HUES6 (cell line): ENCODE measurements around the gene KHK.
A peak's percentile ranks its signal among the peaks of the same experiment; 100 is the strongest.
"Not testable (repeated sequence)": the region's sequence is repeated elsewhere in the genome, so short reads cannot be mapped to it uniquely, and the experiment has no call there.

Experiments
- H3K27ac ChIP-seq: 2 replicates; pipeline ENCODE4 v1.7.0; 2013; ENCODE audit warnings: low read depth, mild to moderate bottlenecking, low read length, inconsistent platforms
- H3K27me3 ChIP-seq: 2 replicates; pipeline ENCODE4 v1.6.1; 2013; ENCODE audit warnings: low read length; ENCODE audit not compliant: control insufficient read depth, insufficient read depth
- H3K36me3 ChIP-seq: 2 replicates; pipeline ENCODE4 v1.6.1; 2013; ENCODE audit warnings: low read length; ENCODE audit not compliant: control insufficient read depth, insufficient read depth
- H3K4me1 ChIP-seq: 2 replicates; pipeline ENCODE4 v1.6.1; 2013; ENCODE audit warnings: low read length; ENCODE audit not compliant: control insufficient read depth, insufficient read depth
- H3K4me3 ChIP-seq: 2 replicates; pipeline ENCODE4 v1.5.1; 2013; ENCODE audit warnings: low read depth, low read length
- H3K9ac ChIP-seq: one replicate; pipeline ENCODE4 v1.6.1; 2013; ENCODE audit warnings: mild to moderate bottlenecking, low read length
- H3K9me3 ChIP-seq: 2 replicates; pipeline ENCODE4 v1.6.1; 2013; ENCODE audit warnings: low read depth, low read length; ENCODE audit not compliant: control insufficient read depth, insufficient read depth

The KHK gene

GRCh38 chr2:27105981-27106380, 19.4 kb downstream of the KHK start:
- Histone ChIP-seq H3K27me3 (no peaks in the 10 kb centered on the region), H3K36me3 (no peaks in the 10 kb centered on the region), H3K9ac (no peak overlapping the region), H3K4me3 (no peak overlapping the region), H3K4me1 (no peaks in the 10 kb centered on the region), H3K9me3 (no peaks in the 10 kb centered on the region), H3K27ac (no peak overlapping the region)

DNA sequence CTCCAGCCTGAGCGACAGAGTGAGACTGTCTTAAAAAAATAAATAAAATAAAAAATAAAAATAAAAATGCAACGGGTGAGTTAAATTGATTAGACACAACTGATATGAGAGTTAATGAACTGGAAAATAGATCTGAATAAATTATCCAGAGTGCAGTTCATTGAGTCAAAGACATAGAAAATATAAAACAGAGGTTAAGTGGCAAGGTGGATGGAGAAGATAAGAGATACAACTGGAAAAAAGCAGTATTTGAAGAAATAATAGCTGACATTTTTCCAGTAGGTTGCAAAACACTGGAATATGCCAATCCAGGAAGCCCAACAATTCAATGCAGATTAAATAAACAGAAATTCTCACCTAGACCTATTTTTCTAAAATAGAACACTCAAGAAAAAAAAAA, 21.6 kb downstream of the KHK start:
- no peaks in the 10 kb centered on the region for H3K9me3 ChIP-seq
- no peak overlapping the region for H3K27ac ChIP-seq
- no peak overlapping the region for H3K9ac ChIP-seq
- H3K4me3 ChIP-seq = no peak overlapping the region
- no peaks in the 10 kb centered on the region for H3K4me1 ChIP-seq
- H3K27me3 ChIP-seq = no peaks in the 10 kb centered on the region
- H3K36me3 ChIP-seq = no peaks in the 10 kb centered on the region

DNA sequence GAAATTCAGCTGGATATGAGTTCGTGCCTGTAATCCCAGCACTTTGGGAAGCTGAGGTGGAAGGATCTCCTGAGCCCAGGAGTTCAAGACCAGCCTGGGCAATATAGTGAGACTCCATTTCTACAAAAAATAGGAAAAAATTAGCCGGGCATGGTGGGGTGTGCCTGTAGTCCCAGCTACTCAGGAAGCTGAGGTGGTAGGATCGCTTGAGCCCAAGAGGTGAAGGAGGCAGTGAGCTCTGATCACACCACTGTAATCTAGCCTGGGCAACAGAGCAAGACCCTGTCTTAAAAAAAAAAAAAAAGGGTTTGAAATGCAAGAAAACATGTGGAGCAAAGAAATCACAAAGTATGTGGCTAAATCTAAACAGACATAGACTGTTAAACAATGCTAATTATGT, 22.5 kb downstream of the KHK start:
- H3K36me3 ChIP-seq = no peaks in the 10 kb centered on the region
- H3K9me3 ChIP-seq = no peaks in the 10 kb centered on the region
- H3K4me3 ChIP-seq = no peak overlapping the region
- no peak overlapping the region for H3K9ac ChIP-seq
- no peaks in the 10 kb centered on the region for H3K4me1 ChIP-seq
- no peak overlapping the region for H3K27ac ChIP-seq
- no peaks in the 10 kb centered on the region for H3K27me3 ChIP-seq

DNA sequence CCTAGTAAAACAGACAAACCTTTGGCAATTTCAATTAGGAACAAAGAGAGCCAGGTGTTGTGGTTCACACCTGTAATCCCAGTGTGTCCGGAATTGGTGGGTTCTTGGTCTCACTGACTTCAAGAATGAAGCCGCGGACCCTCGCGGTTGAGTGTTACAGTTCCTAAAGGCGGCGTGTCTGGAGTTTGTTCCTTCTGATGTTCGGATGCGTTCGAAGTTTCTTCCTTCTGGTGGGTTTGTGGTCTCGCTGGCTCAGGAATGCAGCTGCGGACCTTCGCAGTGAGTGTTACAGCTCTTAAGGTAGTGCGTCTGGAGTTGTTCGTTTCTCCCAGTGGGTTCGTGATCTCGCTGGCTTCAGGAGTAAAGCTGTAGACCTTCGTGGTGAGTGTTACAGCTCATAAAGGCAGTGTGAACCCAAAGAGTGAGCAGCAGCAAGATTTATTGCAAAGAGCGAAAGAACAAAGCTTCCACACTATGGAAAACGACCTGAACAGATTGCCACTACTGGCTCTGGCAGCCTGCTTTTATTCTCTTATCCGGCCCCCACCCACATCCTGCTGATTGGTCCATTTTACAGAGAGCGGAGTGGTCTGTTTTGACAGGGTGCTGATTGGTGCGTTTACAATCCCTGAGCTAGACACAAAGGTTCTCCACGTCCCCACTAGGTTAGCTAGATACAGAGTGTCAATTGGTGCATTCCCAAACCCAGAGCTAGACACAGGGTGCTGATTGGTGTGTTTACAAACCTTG, 24.2 kb downstream of the KHK start:
- H3K9ac ChIP-seq, H3K36me3 ChIP-seq, H3K27ac ChIP-seq, H3K4me1 ChIP-seq, H3K4me3 ChIP-seq, H3K27me3 ChIP-seq, H3K9me3 ChIP-seq: not testable (repeated sequence)

DNA sequence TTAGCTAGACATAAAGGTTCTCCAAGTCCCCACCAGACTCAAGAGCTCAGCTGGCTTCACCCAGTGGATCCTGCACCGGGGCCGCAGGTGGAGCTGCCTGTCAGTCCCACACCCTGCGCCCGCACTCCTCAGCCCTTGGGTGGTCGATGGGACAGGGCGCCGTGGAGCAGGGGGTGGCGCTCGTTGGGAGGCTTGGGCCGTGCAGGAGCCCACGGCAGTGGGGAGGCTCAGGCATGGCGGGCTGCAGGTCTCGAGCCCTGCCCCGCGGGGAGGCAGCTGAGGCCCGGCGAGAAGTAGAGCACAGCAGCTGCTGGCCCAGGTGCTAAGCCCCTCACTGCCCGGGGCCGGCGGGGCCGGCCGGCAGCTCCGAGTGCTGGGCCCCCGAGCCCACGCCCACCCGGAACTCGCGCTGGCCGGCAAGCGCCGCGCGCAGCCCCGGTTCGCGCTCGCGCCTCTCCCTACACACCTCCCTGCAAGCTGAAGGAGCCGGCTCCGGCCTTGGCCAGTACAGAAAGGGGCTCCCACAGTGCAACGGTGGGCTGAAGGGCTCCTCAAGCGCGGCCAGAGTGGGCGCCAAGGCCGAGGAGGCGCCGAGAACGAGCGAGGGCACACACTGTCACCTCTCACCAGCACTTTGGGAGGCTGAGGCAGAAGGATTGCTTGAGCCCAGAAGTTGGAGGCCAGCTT, 25.0 kb downstream of the KHK start:
- not testable (repeated sequence) for H3K9ac ChIP-seq, H3K4me1 ChIP-seq, H3K36me3 ChIP-seq, H3K4me3 ChIP-seq, H3K27me3 ChIP-seq, H3K27ac ChIP-seq, H3K9me3 ChIP-seq

DNA sequence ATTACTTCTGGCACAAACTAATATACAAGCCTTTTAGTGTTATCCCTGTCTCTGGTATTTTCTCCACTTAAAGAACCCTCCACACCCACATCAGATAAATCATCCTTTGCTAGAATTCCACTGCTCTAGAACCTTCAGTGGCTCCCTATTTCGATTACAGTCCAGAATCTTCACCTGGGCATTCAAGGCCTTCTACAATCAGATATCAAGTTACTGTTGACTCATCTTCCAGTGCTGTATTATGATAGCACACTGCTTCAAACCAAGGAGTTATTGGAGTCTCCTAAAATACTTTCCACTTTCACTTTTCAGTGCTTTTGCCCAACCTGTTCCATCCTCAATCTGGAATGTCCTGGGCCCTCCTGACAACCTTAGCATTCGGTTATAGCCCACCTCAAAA, 28.9 kb downstream of the KHK start:
- Histone ChIP-seq H3K4me3 (no peak overlapping the region), H3K9ac (no peak overlapping the region), H3K4me1 (peaks cover 8% of the 10 kb centered on the region), H3K27ac (no peak overlapping the region), H3K36me3 (no peaks in the 10 kb centered on the region), H3K9me3 (no peaks in the 10 kb centered on the region), H3K27me3 (peaks cover 38% of the 10 kb centered on the region)

- Histone ChIP-seq H3K36me3 (no peaks in the 10 kb centered on the region), H3K9ac (no peak overlapping the region), H3K27ac (no peak overlapping the region), H3K9me3 (no peaks in the 10 kb centered on the region), H3K4me3 (peak overlapping the region; percentile 49), H3K27me3 (peaks cover 63% of the 10 kb centered on the region), H3K4me1 (peaks cover 9% of the 10 kb centered on the region)
These were observed 31.5 kb downstream of the KHK start for GRCh38 chr2:27117995-27118524.

GRCh38 chr2:27118525-27119329, 32.2 kb downstream of the KHK start, which contains the start of gene CGREF1:
Gene CGREF1 (minus strand): TSS chr2:27119128. CDS start chr2:27104366, 14,762 bp downstream.
- Histone ChIP-seq H3K9ac (no peak within 1 kb of the TSS), H3K36me3 (no peaks in the 10 kb centered on the region), H3K27me3 (peaks cover 70% of the 10 kb centered on the region), H3K9me3 (no peaks in the 10 kb centered on the region), H3K27ac (no peak within 1 kb of the TSS), H3K4me1 (peaks cover 12% of the 10 kb centered on the region), H3K4me3 (peak within 1 kb of the TSS; percentile 49)

- H3K4me1 ChIP-seq = peaks cover 17% of the 10 kb centered on the region
- H3K27me3 ChIP-seq = peaks cover 76% of the 10 kb centered on the region
- H3K9me3 ChIP-seq, H3K27ac ChIP-seq, H3K36me3 ChIP-seq, H3K9ac ChIP-seq: not testable (repeated sequence)
- peak overlapping the region; percentile 49 for H3K4me3 ChIP-seq
These were observed 32.7 kb downstream of the KHK start for GRCh38 chr2:27119330-27119670.

GRCh38 chr2:27121906-27122305, 35.3 kb downstream of the KHK start:
- H3K36me3 ChIP-seq = no peaks in the 10 kb centered on the region
- H3K9ac ChIP-seq = no peak overlapping the region
- no peak overlapping the region for H3K4me3 ChIP-seq
- no peaks in the 10 kb centered on the region for H3K9me3 ChIP-seq
- H3K4me1 ChIP-seq = peaks cover 17% of the 10 kb centered on the region
- H3K27me3 ChIP-seq = peaks cover 78% of the 10 kb centered on the region
- H3K27ac ChIP-seq = no peak overlapping the region

DNA sequence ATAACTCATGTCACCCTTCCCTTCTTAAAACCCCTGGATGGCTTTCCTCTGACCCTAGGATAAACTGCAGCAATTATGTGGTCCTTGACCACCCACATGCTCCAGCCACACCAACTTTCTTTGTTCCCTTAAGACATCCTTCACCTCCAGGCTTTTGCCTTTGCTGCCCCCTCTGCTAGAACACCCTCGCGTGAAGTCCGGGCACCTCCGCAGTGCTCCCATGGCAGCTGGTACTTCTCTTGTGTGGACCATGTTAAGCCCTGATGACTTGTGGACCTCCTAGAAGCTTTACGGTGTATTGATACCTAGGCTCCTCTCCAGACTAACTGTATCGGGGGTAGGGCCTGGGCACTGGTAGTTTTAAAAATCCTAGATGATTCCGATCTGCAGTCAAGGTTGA, 36.2 kb downstream of the KHK start:
- H3K27ac ChIP-seq = no peak overlapping the region
- H3K27me3 ChIP-seq = peaks cover 69% of the 10 kb centered on the region
- no peaks in the 10 kb centered on the region for H3K9me3 ChIP-seq
- H3K36me3 ChIP-seq = no peaks in the 10 kb centered on the region
- H3K4me3 ChIP-seq = peak overlapping the region; percentile 70; the same call in 1 of the 2 replicates
- peaks cover 17% of the 10 kb centered on the region for H3K4me1 ChIP-seq
- H3K9ac ChIP-seq = no peak overlapping the region
